IgD-negative memory B cell (primary cell): ENCODE measurements around the gene CENPM. TPM values are rescaled to one million over a fixed set of nuclear protein-coding genes. Genes with fewer than 3 reads are reported as not detected.

Source experiments
- H3K27ac Mint-ChIP-seq, 3 donors: one replicate each; pipeline ENCODE4 v1.8.0; 2020 to 2022; ENCODE audit warnings: mild to moderate bottlenecking in 3 of 3, mixed read lengths in 3 of 3, moderate library complexity in 1 of 3
- H3K27me3 Mint-ChIP-seq: one replicate; pipeline ENCODE4 v1.8.0; 2021; ENCODE audit warnings: mixed read lengths
- H3K36me3 Mint-ChIP-seq: one replicate; pipeline ENCODE4 v1.8.0; 2020; ENCODE audit warnings: mild to moderate bottlenecking, mixed read lengths
- H3K4me1 Mint-ChIP-seq, 3 donors: one replicate each; pipeline ENCODE4 v1.8.0; 2020 to 2022; ENCODE audit warnings: mixed read lengths in 3 of 3, mild to moderate bottlenecking in 1 of 3
- H3K4me3 Mint-ChIP-seq, 4 donors: one replicate each; pipeline ENCODE4 v1.8.0; 2020 to 2022; ENCODE audit warnings: mild to moderate bottlenecking in 4 of 4, mixed read lengths in 4 of 4, moderate library complexity in 3 of 4
- H3K9me3 Mint-ChIP-seq, 3 donors: one replicate each; pipeline ENCODE4 v1.8.0; 2020 to 2021; ENCODE audit warnings: mixed read lengths in 3 of 3, mild to moderate bottlenecking in 1 of 3
- polyA plus RNA-seq: library from polyadenylated mRNA; unstranded; fragments of 300-500 nt; fragmentation: Illumina TruSeq; gene quantifications from one replicate; pipeline ENCODE4 v1.2.3, GENCODE V29; 2021

The CENPM gene, protein sequence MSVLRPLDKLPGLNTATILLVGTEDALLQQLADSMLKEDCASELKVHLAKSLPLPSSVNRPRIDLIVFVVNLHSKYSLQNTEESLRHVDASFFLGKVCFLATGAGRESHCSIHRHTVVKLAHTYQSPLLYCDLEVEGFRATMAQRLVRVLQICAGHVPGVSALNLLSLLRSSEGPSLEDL
- polyA plus RNA-seq: 28.7 TPM

- peaks cover 22 to 34% (median 32%) of the 10 kb centered on the region in 3 donors for H3K4me1 Mint-ChIP-seq
- H3K27ac Mint-ChIP-seq: peak within 1 kb of the TSS; percentile 82 to 85 (median 82)
- no peaks in the 10 kb centered on the region for H3K36me3 Mint-ChIP-seq
- peaks cover 3% of the 10 kb centered on the region for H3K27me3 Mint-ChIP-seq
- no peaks in the 10 kb centered on the region for H3K9me3 Mint-ChIP-seq
- H3K4me3 Mint-ChIP-seq: peak within 1 kb of the TSS; percentile 87 to 97 (median 93)
Observed at GRCh38 chr22:41946629-41947423, at the start of gene CENPM. Gene CENPM (minus strand): TSS chr22:41947152. CDS start chr22:41947076, 76 bp downstream.

- H3K27me3 Mint-ChIP-seq: peaks cover 2% of the 10 kb centered on the region
- H3K9me3 Mint-ChIP-seq: peaks cover 0 to 2% (median 0%) of the 10 kb centered on the region in 3 donors
- peaks cover 4 to 13% (median 12%) of the 10 kb centered on the region in 3 donors for H3K4me1 Mint-ChIP-seq
- peaks cover 2% of the 10 kb centered on the region for H3K36me3 Mint-ChIP-seq
- H3K4me3 Mint-ChIP-seq: peak overlapping the region in 2 of 4 donors; percentile 24 to 54
- peak overlapping the region in 1 of 3 donors; percentile 47 for H3K27ac Mint-ChIP-seq
Observed at GRCh38 chr22:41995211-41995610, 48.3 kb upstream of the CENPM start.

- no peaks in the 10 kb centered on the region for H3K27me3 Mint-ChIP-seq
- no peaks in the 10 kb centered on the region for H3K9me3 Mint-ChIP-seq
- no peaks in the 10 kb centered on the region for H3K36me3 Mint-ChIP-seq
- H3K27ac Mint-ChIP-seq: peak overlapping the region in 1 of 3 donors; percentile 23
- peak overlapping the region in 1 of 4 donors; percentile 17 for H3K4me3 Mint-ChIP-seq
- H3K4me1 Mint-ChIP-seq: peaks cover 0 to 4% (median 0%) of the 10 kb centered on the region in 3 donors
Observed at GRCh38 chr22:41992496-41992895, 45.5 kb upstream of the CENPM start.

- Mint-ChIP-seq H3K27me3 (no peaks in the 10 kb centered on the region), H3K9me3 (peaks cover 0 to under 1% (median 0%) of the 10 kb centered on the region in 3 donors), H3K4me3 (no peak overlapping the region), H3K4me1 (no peaks in the 10 kb centered on the region), H3K27ac (no peak overlapping the region), H3K36me3 (no peaks in the 10 kb centered on the region)
Observed at GRCh38 chr22:41991111-41991510, 44.2 kb upstream of the CENPM start.

DNA sequence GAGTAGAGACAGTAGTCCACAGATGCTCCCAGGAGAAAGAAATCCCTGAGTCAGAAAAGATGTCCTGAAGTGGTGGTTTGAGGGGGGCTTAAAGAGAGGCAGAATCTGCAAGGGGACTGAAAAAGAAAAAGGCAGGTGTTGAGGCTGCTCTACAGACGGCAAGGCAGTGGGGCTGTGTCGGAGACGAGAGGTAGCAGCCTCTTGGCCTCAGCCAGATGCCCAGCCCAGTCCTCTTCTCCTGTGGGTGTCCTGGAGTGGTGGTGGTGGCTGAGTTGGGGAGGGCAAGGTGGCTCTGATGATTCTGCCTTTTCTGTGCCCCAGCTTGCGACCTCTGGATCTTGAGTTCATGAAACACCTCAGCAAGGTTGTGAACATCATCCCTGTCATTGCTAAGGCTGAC is 42.3 kb upstream of the CENPM start:
- Mint-ChIP-seq H3K27ac (peak overlapping the region in 1 of 3 donors; percentile 19), H3K4me1 (no peaks in the 10 kb centered on the region), H3K36me3 (no peaks in the 10 kb centered on the region), H3K4me3 (peak overlapping the region in 1 of 4 donors; percentile 17), H3K27me3 (no peaks in the 10 kb centered on the region), H3K9me3 (peaks cover 0 to 2% (median 0%) of the 10 kb centered on the region in 3 donors)

GRCh38 chr22:41987276-41987675 is 40.3 kb upstream of the CENPM start:
- Mint-ChIP-seq H3K27me3 (no peaks in the 10 kb centered on the region), H3K4me3 (no peak overlapping the region), H3K9me3 (peaks cover 0 to 2% (median 0%) of the 10 kb centered on the region in 3 donors), H3K36me3 (no peaks in the 10 kb centered on the region), H3K27ac (no peak overlapping the region), H3K4me1 (no peaks in the 10 kb centered on the region)

DNA sequence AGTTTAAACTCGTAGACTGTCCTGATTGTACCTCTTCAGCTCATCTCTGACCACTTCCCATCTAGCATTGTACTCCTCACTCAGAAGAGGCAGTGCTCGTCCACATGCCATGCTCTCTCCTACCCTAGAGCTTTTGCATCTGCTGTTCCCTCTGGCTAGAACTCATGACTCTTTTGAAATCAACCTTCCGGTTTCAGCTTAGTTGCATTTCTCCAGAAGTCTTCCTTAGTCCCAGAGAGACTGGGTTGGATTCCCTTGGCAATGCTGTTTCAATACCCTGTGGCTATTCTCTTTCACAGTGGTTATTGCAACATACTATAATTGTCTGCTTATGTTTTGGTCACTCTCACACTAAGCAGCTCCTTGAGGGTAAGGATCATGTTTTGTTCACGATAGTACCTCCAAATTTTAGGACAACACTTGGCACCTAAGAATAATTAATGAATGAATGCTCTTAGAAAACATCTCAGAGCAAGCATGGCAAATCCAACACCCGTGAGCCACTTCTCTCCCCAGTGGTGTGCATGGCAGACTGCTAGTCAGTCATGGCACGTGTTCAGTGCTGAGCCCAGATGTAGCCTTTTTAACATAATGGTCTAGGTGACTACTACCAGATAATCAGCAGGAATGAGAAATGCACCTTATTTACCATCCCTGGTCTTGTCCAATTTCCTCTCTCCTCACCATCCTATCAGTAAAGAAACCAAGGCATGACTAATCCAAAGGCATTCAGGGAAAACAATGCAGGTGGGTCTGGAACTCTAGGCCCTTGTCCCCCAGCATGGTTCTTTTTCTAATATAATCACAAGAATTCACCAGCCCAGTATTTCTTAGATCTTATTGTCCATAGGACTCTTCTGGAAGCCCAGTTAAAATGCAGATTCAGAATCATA is 36.8 kb upstream of the CENPM start:
- no peak overlapping the region for H3K27ac Mint-ChIP-seq
- peaks cover 0 to 3% (median 0%) of the 10 kb centered on the region in 3 donors for H3K9me3 Mint-ChIP-seq
- H3K36me3 Mint-ChIP-seq: no peaks in the 10 kb centered on the region
- no peaks in the 10 kb centered on the region for H3K4me1 Mint-ChIP-seq
- H3K4me3 Mint-ChIP-seq: no peak overlapping the region
- peaks cover 2% of the 10 kb centered on the region for H3K27me3 Mint-ChIP-seq

DNA sequence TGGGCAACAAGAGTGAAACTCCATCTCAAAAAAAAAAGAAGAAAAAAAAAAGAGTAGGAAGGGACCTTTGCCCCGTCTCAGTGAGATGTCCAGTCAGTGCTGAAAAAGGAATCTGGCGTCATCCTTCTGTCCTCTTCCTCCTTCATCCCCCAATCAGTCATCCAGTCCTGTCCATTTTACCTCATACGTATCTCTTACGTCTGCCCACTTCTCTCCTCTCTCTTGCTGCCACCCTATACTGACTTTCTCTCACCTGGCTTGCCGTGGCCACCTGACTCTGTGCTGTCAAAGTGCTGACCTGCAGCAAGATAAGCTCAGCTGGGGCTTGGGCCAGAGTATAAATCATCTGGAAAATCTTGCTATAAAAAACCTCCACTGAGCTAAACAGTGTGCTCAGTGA is 35.9 kb upstream of the CENPM start:
- Mint-ChIP-seq H3K4me1 (no peaks in the 10 kb centered on the region), H3K4me3 (no peak overlapping the region), H3K27me3 (peaks cover 2% of the 10 kb centered on the region), H3K9me3 (peaks cover 0 to 3% (median 0%) of the 10 kb centered on the region in 3 donors), H3K36me3 (no peaks in the 10 kb centered on the region), H3K27ac (no peak overlapping the region)

GRCh38 chr22:41979423-41980250 is 32.7 kb upstream of the CENPM start:
- Mint-ChIP-seq H3K27ac (no peak overlapping the region), H3K4me1 (peaks cover 0 to 8% (median 2%) of the 10 kb centered on the region in 3 donors), H3K4me3 (no peak overlapping the region), H3K36me3 (no peaks in the 10 kb centered on the region), H3K9me3 (peaks cover 0 to 1% (median 0%) of the 10 kb centered on the region in 3 donors), H3K27me3 (peaks cover 15% of the 10 kb centered on the region)

DNA sequence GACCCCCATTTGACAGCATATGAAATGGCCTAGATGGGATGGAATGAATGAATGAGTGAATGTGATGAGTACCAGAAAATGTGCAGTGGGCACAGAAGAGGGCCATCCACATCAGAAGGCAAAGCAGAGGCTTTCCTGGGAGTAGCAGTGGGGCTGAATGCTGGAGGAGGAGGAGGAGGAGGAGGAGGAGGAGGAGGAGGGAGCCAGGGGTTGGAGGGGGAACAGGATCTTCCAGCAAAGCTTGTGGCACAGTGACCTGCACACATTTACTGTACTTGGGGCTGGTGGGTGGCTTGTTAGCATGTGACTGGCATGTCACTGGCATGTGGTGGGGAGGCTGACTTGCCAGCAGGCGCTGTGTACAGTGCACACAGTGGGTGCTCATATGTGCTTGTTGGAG is 31.8 kb upstream of the CENPM start:
- Mint-ChIP-seq H3K27ac (no peak overlapping the region), H3K36me3 (no peaks in the 10 kb centered on the region), H3K27me3 (peaks cover 19% of the 10 kb centered on the region), H3K9me3 (peaks cover 0 to 1% (median 0%) of the 10 kb centered on the region in 3 donors), H3K4me3 (peak overlapping the region in 1 of 4 donors; percentile 57), H3K4me1 (peaks cover 0 to 8% (median 3%) of the 10 kb centered on the region in 3 donors)

GRCh38 chr22:41976961-41977566 is 30.1 kb upstream of the CENPM start:
- peaks cover 25% of the 10 kb centered on the region for H3K27me3 Mint-ChIP-seq
- no peak overlapping the region for H3K27ac Mint-ChIP-seq
- peaks cover 0 to 1% (median 0%) of the 10 kb centered on the region in 3 donors for H3K9me3 Mint-ChIP-seq
- H3K4me1 Mint-ChIP-seq: peaks cover 0 to 8% (median 3%) of the 10 kb centered on the region in 3 donors
- H3K4me3 Mint-ChIP-seq: peak overlapping the region; percentile 63 to 70 (median 67)
- H3K36me3 Mint-ChIP-seq: no peaks in the 10 kb centered on the region

- Mint-ChIP-seq H3K27me3 (peaks cover 27% of the 10 kb centered on the region), H3K4me3 (peak overlapping the region; percentile 19 to 90 (median 78)), H3K9me3 (peaks cover 0 to 1% (median 0%) of the 10 kb centered on the region in 3 donors), H3K36me3 (no peaks in the 10 kb centered on the region), H3K4me1 (peaks cover 0 to 8% (median 3%) of the 10 kb centered on the region in 3 donors), H3K27ac (peak overlapping the region in 2 of 3 donors; percentile 10 to 21)
Observed at GRCh38 chr22:41976070-41976901, 29.3 kb upstream of the CENPM start.
